Gastroesophageal sphincter (tissue), 4 donors: ENCODE measurements around the gene CACNB4. TPM values are rescaled to one million over a fixed set of nuclear protein-coding genes. Genes with fewer than 3 reads are reported as not detected.
"Not testable (repeated sequence)": the region's sequence is repeated elsewhere in the genome, so short reads cannot be mapped to it uniquely, and the experiment has no call there.

Experiments used
- ATAC-seq: fragments of 150-250 bp; one replicate; pipeline ENCODE4 v1.9.1; 2016; ENCODE audit warnings: mild to moderate bottlenecking, moderate library complexity
- H3K27ac ChIP-seq, 4 donors: fragments of 200-600 bp; sonication (generic) in 3 of 4; 1 replicate in 3 of 4; 2 replicates in 1 of 4; pipeline ENCODE4 v1.5.1; 2016 to 2019
- H3K27me3 ChIP-seq: fragments of 200-600 bp; sonication (generic); one replicate; pipeline ENCODE4 v1.5.1; 2019
- H3K36me3 ChIP-seq, 2 donors: fragments of 200-600 bp; sonication (generic); one replicate each; pipeline ENCODE4 v1.5.1; 2019; ENCODE audit warnings: control low read depth in 1 of 2
- H3K4me1 ChIP-seq, 3 donors: fragments of 200-600 bp; sonication (generic); 1 replicate in 2 of 3; 2 replicates in 1 of 3; pipeline ENCODE4 v1.5.1; 2016 to 2019; ENCODE audit warnings: control low read depth in 2 of 3
- H3K4me3 ChIP-seq, 2 donors: fragments of 200-600 bp; sonication (generic); one replicate each; pipeline ENCODE4 v1.5.1; 2019; ENCODE audit warnings: mild to moderate bottlenecking in 1 of 2, moderate library complexity in 1 of 2
- H3K9me3 ChIP-seq, 3 donors: fragments of 200-600 bp; sonication (generic); one replicate each; pipeline ENCODE4 v1.5.1; 2017 to 2019; ENCODE audit warnings: control low read depth in 2 of 3
- EP300 ChIP-seq: sonication (generic); formaldehyde crosslinking; IDR thresholded peaks from one replicate; pipeline ENCODE4 v1.6.1; 2017; ENCODE audit warnings: antibody characterized with exemption, mild to moderate bottlenecking
- POLR2A ChIP-seq, 2 donors: fragments of 450-650 bp; IDR thresholded peaks; one replicate each; pipeline ENCODE4 v1.6.1; 2017; ENCODE audit warnings: antibody characterized with exemption in 2 of 2, mild to moderate bottlenecking in 2 of 2, moderate library complexity in 1 of 2
- POLR2AphosphoS5 ChIP-seq: sonication (generic); formaldehyde crosslinking; IDR thresholded peaks from one replicate; pipeline ENCODE4 v1.6.1; 2017; ENCODE audit warnings: antibody characterized with exemption
- WGBS, 2 donors: methylation state at CpG; one replicate each; pipeline ENCODE4 v1.1.5; 2018; ENCODE audit warnings: low coverage in 1 of 2; 5-methylcytosine and 5-hydroxymethylcytosine counted together
- total RNA-seq, 4 donors: library from RNA; depleted of rRNA; stranded (reverse); fragments of >200 nt; gene quantifications; one replicate each; pipeline ENCODE4 v1.1.0, GENCODE V29; 2016
- TF ChIP-seq, protein P1 (sequence below), 4 experiments: fragments of 200-600 bp in 2 of 4; fragments of 450-650 bp in 2 of 4; sonication (generic) in 1 of 4; IDR thresholded peaks; one replicate each; pipeline ENCODE4 v1.5.1; 2017 to 2019; ENCODE audit warnings: antibody characterized with exemption in 4 of 4, mild to moderate bottlenecking in 2 of 4, moderate library complexity in 2 of 4

The CACNB4 gene
- total RNA-seq, 4 donors from 2014 or later: 1.4 to 5.4 (median 1.9) TPM

GRCh38 chr2:151999053-151999452 is 99.8 kb downstream of the CACNB4 start:
- Histone ChIP-seq H3K9me3 (no peaks in the 10 kb centered on the region), H3K27ac (no peak overlapping the region), H3K27me3 (no peaks in the 10 kb centered on the region), H3K36me3 (no peaks in the 10 kb centered on the region), H3K4me1 (peaks cover 3 to 38% (median 9%) of the 10 kb centered on the region in 3 donors), H3K4me3 (no peak overlapping the region)
- 63 to 65% methylated on average over 6 of the region's 6 CpGs for WGBS, 2 donors
- TF ChIP-seq, protein P1, sequence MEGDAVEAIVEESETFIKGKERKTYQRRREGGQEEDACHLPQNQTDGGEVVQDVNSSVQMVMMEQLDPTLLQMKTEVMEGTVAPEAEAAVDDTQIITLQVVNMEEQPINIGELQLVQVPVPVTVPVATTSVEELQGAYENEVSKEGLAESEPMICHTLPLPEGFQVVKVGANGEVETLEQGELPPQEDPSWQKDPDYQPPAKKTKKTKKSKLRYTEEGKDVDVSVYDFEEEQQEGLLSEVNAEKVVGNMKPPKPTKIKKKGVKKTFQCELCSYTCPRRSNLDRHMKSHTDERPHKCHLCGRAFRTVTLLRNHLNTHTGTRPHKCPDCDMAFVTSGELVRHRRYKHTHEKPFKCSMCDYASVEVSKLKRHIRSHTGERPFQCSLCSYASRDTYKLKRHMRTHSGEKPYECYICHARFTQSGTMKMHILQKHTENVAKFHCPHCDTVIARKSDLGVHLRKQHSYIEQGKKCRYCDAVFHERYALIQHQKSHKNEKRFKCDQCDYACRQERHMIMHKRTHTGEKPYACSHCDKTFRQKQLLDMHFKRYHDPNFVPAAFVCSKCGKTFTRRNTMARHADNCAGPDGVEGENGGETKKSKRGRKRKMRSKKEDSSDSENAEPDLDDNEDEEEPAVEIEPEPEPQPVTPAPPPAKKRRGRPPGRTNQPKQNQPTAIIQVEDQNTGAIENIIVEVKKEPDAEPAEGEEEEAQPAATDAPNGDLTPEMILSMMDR (IDR thresholded peaks at IDR 0.05): peak in 3 of 4 experiments; percentile 37 to 70 (median 47)
- TF ChIP-seq POLR2AphosphoS5 (no peak), EP300 (no peak)
- no peak for ATAC-seq

DNA sequence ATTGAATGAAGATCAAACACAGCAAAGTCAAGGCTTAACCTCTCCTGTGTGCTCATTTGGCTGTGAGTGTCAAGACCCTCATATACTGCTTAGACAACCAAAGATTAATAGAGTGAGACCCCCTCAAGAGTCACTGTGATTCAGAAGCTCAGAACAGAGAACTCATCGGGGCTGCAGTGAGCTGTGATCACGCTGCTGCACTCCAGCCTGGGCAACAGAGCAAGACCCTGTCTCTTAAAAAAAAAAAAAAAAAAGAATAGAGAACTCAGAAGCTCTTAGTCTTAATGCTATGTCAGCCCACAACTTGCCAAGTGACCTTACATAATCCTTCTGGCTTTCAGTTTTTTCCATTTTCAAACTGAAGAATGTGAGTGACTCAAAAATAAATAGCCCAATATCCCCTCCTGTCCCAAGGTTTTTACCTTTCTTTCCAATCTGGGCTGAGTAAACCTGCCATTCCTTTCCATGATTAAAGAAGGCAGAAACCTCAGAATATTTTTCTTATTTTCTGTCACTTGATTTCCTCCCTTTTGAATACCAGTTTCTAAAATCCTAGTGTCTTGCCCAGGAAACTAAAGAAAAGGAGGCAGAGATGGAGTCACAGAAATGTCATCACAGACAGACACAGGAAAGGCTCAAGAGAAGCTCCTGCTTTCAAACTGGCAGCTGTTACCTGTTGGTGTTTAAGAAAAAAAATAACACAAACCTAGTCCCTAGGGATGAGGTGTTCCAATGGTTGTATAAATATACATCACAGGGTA is 102.4 kb downstream of the CACNB4 start:
- Histone ChIP-seq H3K36me3 (no peaks in the 10 kb centered on the region), H3K27me3 (no peaks in the 10 kb centered on the region), H3K4me3 (no peak overlapping the region), H3K9me3 (no peaks in the 10 kb centered on the region), H3K4me1 (peaks cover 0 to 14% (median 2%) of the 10 kb centered on the region in 3 donors), H3K27ac (no peak overlapping the region)
- 35 to 40% methylated on average over 2 of the region's 2 CpGs for WGBS, 2 donors
- ATAC-seq: no peak
- TF ChIP-seq, protein P1 (IDR thresholded peaks at IDR 0.05): no peak
- TF ChIP-seq EP300 (no peak), POLR2A (IDR thresholded peaks at IDR 0.05) (no peak), POLR2AphosphoS5 (no peak)

DNA sequence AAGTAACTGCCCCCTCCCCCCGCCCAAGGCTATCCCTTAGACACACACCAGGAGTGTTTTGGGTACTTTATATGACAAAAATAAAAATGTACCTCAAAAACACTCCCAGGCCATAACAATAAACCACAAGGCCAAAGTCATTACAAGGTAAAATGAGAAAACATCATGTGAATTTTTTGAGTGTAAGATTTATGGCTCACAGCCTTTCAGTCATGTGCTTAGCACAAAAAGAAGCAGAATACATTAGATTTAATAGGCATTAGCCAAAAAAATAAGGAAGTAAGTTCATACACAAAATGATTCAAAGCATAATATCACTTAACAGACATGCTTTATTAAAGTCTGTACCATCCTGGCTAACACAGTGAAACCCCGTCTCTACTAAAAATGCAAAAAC is 103.7 kb downstream of the CACNB4 start:
- H3K4me1 ChIP-seq: peaks cover 0 to 14% (median 2%) of the 10 kb centered on the region in 3 donors
- H3K4me3 ChIP-seq: no peak overlapping the region
- ATAC-seq: no peak
- H3K27ac ChIP-seq: no peak overlapping the region
- no peaks in the 10 kb centered on the region for H3K36me3 ChIP-seq
- TF ChIP-seq, protein P1 (IDR thresholded peaks at IDR 0.05): no peak
- no peak for TF ChIP-seq POLR2AphosphoS5
- TF ChIP-seq POLR2A (IDR thresholded peaks at IDR 0.05): no peak
- no peak for TF ChIP-seq EP300
- no peaks in the 10 kb centered on the region for H3K27me3 ChIP-seq
- no peaks in the 10 kb centered on the region for H3K9me3 ChIP-seq
- WGBS, 2 donors: 75 to 100% methylated on average over 2 of the region's 2 CpGs

DNA sequence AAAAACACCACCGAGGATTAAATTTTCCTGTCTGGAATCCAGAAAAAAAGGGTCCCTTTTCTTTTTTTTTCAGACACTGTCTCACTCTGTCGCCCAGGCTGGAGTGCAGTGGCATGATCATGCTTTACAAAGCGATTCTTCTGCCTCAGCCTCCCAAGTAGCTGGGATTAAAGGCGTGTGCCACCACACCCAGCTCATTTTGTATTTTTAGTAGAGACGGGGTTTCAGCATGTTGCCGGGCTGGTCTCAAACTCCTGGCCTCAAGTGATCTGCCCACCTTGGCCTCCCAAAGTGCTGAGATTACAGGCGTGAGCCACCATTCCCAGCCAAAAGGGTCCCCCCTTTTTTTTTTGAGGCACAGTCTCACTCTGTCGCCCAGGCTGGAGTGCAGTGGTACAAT is 104.7 kb downstream of the CACNB4 start:
- not testable (repeated sequence) for H3K27me3 ChIP-seq

GRCh38 chr2:151991010-151991409 is 107.8 kb downstream of the CACNB4 start:
- no peak overlapping the region for H3K4me3 ChIP-seq
- peaks cover 0 to 5% (median 2%) of the 10 kb centered on the region in 3 donors for H3K4me1 ChIP-seq
- TF ChIP-seq POLR2AphosphoS5 (no peak), POLR2A (IDR thresholded peaks at IDR 0.05) (no peak), EP300 (no peak)
- TF ChIP-seq, protein P1 (IDR thresholded peaks at IDR 0.05): no peak
- WGBS, 2 donors: 75 to 100% methylated on average over 1 of the region's 1 CpG
- no peak overlapping the region for H3K27ac ChIP-seq
- H3K9me3 ChIP-seq: no peaks in the 10 kb centered on the region
- H3K36me3 ChIP-seq: no peaks in the 10 kb centered on the region
- no peak for ATAC-seq
- H3K27me3 ChIP-seq: no peaks in the 10 kb centered on the region

More for the DNA sequence above, 104.7 kb downstream of the CACNB4 start:
- not testable (repeated sequence) for H3K27ac ChIP-seq, H3K4me3 ChIP-seq, ATAC-seq, H3K36me3 ChIP-seq, H3K9me3 ChIP-seq
- 87 to 90% methylated on average over 2 to 4 of the region's 8 CpGs for WGBS, 2 donors
- H3K4me1 ChIP-seq: peaks cover 0 to 14% (median 2%) of the 10 kb centered on the region in 3 donors
